Activated naive CD4-positive, alpha-beta T cell treated with Interleukin-2 at 50 U/mL for 16 hours (primary cell): ENCODE measurements around the gene CYREN.

ENCODE experiments used
- DNase-seq: peaks from one replicate; pipeline ENCODE4 v3.0.0-alpha.2; 2020

Gene CYREN

DNA sequence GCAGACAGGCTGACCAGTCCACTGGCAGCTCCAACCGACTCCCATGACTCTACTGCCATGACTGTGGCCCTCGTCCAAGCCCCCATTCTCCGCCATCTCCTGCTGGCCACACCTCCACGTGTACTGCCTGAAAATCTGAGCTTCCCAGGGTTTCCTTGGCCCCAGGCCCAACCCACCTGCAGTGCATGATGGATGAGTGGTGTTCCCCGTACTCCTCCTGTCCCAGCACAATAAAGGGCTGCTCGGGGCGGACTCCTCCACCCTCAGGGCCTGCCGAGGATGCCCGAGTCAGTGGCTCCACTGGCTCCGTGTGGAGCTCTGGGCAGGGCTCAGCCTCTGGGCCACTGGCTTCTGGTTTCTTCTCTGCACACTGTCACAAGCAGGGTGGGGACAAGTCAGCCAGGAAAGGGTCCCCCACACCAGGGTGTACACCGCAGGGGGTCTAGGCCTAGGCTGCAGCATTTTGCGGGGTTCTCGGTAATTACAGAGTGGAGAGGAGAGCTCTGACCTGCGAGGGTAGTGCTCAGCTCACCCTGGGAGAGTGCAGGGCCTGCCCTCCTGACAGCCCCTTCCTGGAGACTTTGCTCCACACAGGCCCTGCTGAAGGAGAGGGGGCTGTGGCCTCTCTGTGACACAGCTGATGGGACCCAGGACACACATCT lies 25.6 kb upstream of the CYREN start:
- no peak for DNase-seq

DNA sequence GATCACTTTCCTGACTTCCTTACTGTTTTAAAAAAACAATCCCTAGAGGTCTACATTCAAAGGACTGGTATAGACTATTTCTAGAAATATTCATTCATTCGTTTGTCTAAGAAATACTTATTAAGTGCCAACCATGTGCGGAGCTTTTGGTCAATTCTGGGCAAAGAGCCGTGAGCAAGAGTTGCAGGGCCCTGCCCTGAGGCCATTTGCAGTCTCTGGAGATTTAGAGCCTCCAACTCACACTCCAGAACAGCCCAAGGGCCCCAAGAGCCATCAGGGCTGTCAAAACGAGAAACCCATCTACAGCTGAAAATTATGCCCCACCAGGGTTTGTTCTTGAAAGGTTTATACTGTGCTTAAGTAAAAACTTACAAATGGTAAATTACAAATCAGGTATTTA lies 24.6 kb upstream of the CYREN start:
- no peak for DNase-seq

DNA sequence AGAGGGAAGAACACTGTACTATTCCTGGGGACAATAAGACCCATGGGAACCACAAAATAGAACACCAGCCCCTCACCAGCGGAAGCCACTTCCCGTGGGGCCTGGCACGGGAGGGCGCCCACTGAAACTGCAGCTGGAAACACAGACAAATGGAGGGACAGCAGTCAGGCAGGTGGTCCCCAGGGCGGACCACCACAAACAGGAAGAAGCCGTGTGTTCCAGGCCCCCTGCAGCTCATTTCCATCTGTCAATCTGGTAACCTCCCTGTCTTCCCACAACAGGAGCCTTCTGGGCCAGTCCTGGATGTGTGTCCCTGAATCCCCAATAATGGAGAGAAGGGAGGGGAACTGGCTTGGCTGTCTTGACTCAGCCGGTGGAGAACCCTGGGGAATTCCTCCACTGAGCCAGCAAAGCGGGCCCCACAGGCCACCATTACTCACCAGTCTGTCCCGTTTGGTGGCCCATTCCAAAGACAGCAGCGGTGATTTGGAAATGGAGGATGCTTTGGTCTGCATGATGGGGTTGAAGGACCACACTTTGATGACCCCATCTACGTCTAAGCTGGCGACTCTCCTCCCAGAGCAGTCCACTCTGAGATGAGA lies 24.1 kb upstream of the CYREN start:
- no peak for DNase-seq

DNA sequence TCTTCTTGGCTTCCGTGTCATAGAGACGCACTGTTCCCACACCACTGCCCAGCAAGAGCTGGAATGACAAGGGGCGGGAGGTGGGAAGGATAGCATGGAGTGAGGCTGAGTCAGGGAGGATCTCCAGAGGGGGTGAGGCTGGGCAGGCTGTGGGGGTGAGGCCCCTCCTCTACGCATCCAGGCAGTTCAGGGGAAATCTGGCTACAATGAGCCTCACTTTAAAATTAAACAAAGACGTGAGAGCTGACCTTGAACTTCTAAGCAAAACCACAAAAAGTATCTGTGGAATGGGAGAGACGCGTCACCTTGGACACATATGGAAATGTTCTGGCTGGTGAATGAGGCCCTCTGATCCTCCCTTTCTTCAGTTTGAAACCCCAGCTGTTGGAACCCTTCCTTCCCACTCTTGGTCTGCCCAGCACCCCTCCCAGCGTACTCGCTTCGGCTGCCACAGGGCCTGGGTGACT lies 23.1 kb upstream of the CYREN start:
- no peak for DNase-seq

- no peak for DNase-seq
Measured at GRCh38 chr7:135192914-135193536, 22.5 kb upstream of the CYREN start.

DNA sequence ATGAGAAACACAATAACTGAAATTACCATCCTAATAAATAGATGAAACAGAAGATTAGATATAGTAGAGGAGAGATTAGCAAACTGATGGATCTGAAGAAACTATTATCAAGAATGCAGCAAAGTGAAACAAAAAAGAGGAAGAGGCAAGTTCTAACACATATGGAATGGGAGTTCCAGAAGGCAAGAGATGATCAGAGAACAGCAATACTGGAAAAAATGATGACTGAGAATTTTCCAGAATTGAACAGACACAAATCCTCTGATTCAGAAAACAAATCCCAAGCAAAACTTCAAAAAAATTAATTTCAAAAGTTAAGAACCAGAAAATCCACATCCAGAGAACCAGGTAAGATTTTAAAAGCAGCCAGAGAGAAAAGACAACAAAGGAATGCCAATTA lies 20.2 kb upstream of the CYREN start:
- no peak for DNase-seq

DNA sequence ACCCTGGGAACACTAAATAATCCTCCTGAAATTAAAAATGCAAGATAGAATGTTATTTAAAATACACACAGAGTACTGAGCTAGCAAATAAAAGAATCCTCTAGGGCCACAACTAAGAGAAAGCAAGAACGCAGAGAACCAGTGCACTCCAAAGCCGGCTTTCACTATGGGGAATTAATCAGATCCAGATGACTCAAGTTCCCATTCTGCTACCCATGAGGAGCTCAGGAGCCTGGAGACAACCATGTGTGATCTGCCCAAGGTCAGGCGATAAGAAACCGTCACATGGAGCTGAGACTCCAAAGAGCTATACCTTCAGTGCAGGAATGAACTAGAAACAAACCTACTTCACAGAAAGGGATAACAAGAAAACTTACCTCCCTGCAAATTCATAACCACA lies 19.5 kb upstream of the CYREN start:
- DNase-seq = no peak

GRCh38 chr7:135189221-135189662 lies 18.7 kb upstream of the CYREN start:
- DNase-seq = no peak

DNA sequence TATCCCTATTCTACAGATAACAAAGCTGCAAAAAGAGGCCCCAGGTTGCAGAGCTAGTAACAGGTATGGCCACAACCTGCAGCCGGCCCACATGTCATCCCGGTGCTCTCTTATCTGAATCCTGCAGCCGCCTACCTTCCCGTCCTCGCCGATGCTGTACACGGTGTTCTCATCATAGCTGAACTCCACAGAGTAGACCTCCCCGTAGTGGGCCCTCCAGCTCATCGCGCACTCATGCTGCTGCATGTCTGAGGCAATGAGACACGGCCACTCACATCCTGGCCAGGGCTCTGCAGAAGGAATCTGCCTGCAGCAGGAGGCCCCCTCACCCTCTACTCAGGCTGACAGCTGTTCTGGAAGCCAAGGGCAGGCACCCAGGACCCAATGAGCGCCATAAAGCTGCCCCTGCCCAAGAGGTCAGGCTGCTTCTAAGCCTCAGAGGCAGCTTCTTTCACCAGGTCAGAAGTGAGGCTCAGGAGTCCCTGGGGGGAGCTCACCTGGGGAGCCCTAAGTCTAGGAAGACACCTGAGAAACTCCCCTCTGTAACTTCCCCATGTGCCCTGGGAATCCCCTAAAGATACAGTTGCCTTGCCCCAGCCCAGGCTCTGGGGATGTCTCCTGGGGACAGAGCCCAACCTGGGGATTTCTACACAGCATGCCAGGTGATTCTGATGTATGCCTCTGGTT lies 17.9 kb upstream of the CYREN start:
- DNase-seq = no peak

GRCh38 chr7:135186841-135187253 lies 16.3 kb upstream of the CYREN start:
- DNase-seq = no peak

DNA sequence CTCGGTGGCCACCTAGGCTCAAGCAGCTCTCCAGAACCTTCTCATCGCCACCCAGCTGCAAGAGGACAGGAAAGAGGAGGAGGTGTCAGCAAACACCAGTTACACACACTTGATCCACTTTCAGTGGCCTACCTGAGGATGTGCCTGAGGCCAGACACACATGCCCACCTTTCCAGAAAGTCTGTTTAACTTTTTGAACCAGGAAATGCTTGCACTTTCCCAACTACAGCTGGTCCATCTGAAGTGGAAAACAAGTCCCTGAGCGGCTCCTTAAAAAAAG lies 15.7 kb upstream of the CYREN start:
- DNase-seq = no peak

DNA sequence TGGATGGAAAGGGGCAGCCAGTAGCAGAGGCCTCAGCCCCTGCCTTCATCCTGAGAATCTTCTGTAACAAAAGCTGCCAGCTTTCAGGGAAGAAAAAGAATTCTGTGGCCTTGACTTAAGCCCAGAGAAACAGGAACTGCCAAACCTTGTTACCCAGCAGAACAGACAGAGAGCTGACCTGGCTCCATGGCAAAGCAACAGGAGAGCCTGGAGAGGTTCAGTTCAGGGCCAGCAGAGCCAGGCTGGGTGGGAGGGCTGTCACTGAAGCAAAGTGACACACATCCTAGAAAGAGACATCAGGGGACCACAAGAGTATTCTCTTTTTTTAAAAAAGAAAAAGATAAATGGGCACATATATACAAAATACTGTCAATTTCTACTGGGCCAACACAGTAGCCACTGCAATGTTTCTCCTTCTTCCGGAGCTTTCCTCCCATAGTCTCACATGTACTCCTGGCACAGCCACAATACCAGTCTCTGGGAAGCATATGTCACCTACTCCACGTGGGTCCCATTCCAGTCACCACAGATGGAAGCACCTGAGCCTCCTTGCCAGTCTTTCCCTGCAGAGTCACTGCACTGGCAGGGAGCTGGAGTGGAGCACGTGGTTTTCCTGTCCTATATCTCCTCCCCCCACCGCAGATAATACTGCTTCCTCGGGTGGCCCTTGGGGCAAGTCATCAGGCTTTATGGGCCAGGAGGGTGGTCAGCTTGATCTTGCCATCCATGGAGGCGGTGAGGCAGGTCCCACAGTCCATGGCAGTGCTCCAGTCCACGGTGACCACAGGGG lies 15.2 kb upstream of the CYREN start:
- DNase-seq = no peak

DNA sequence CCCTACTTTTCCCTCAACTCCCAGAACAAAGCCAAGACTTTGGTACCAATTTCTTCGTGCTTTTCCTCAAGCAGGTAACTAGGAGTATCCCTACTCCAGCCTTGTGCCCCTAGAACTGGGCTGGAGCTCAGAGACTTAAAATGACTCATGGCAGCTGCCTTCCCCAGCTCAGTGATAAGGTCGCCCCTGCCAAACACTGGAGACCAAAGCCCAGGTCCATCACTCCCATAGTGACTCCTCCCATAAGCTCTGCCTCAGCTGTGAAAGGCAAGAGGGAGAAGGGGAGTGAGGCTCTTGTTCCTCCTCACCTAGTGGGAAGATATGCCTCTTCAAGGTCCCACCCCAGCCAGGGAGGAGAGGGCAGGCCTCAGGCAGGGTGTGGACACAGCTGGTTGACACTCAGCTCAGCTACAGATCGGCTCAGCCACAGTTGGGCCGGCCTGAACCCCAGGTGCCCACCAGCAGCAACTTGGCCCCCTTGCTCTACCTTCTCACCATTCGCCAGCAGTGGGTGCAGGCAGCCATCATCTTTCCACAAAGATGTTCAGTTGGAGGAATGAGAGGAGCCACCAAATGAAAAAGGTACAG lies 13.8 kb upstream of the CYREN start:
- DNase-seq = no peak

- no peak for DNase-seq
Measured at GRCh38 chr7:135183478-135183877, 13.0 kb upstream of the CYREN start.

GRCh38 chr7:135181929-135182678 lies 11.6 kb upstream of the CYREN start:
- DNase-seq = no peak

- DNase-seq = no peak
Measured at GRCh38 chr7:135181261-135181928, 10.9 kb upstream of the CYREN start.

DNA sequence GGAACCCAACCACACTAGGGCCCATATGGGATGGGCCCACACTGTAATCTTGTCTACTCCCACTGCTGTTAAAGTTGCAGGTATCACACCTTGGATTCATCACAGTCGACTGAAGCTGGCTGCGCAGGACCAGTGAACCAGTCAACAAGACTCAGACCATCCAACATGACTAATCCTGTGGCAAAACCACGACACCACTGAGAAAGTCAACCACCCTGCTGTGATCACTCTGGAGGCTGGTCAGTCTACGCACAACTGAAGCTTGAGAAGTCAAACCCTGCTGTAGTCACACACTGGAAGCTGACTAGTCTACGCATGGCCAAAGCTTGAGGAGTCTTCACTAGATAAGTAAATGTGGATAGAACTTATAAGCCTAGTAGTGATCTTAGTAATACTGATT lies 9.6 kb upstream of the CYREN start:
- DNase-seq = no peak

DNA sequence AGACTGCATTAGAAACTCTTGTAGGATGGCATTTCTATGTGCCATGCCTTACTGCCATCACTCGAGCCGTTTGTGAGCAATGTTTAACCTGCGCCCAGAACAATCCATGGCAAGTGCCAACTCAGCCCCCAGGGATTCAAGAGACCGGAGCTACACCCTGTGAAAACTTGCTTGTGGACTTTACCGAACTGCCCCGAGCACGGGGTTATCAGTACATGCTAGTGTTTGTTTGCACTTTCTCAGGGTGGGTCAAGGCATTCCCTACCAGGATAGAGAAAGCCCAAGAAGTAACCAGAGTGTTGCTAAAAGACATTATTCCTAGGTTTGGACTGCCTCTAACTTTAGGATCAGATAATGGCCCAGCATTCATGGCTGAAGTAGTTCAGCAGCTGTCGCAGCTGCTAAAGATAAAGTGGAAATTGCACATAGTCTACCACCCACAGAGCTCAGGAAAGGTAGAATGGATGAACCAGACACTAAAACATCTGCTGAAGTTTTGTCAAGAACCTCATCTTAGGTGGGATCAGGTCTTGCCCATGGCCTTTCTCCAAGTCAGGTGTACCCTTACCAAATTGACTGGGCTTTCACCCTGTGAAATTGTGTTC lies 8.9 kb upstream of the CYREN start:
- DNase-seq = no peak

DNA sequence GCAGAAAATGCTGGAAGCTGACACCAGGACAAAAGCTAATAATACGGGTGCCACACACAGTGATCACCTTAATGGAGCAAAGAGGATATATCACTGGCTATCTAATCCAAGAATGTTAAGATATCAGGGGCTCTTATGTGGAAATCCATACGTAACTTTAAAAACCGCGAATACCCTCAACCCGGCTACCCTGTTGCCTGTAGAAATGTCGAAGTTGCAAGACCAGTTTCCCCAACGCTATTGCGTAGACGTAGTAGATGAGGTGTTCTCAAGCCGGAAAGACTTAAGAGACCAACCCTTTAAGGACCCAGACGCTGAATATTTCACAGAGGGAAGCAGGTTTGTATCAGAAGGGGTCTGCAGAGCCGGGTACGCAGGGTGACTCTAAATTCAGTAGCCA lies 7.9 kb upstream of the CYREN start:
- no peak for DNase-seq

DNA sequence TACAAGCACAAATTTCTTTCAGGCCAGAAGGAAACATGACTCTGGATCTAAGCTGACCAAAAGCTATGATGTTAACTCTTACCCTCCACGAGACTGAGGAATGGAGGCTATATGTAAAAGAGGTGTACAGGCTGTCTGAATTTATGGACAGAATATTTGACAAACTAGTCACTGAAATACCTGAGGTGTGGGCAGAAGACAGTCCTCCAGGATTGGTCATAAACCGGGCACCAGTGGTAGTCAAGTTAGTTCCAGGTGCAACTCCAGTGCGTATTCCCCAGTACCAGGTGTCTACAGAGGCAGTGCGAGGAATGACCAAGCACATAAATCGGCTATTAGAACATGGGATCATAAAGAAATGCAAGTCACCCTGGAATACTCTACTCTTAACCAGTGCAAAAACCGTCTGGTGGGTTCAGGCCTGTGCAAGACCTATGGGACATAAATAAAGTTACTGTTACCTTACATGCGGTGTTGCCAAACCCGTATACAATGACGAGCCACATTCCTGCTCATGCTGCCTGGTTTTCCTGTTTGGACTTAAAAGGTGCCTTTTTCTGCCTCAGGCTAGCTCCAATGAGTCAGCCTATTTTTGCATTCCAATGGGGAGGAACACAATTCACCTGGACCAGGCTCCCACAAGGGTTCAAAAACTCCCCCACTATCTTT lies 6.7 kb upstream of the CYREN start:
- no peak for DNase-seq

DNA sequence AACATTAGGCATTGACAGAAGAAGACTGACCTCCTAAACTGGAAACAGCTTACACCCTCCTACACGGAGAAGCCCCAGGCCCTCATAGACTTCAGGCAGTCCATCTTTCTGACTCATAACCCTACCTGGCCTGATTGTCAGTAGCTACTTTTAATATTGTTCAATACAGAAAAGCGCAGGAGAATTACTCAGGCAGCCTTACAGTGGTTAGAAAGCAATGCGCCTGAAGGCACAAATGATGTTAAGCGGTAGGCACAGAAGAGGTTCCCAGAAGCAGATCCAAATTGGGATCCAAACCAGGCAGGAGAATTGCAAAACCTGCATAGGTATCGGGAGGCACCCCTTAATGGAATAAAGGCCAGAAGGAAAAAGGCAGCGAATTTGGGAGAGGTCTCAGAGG lies 5.4 kb upstream of the CYREN start:
- no peak for DNase-seq
